ENCODE measurements around the gene FRMPD4. TPM values are rescaled to one million over a fixed set of nuclear protein-coding genes. Genes with fewer than 3 reads are reported as not detected.

FRMPD4 gene
- total RNA-seq, 1 donor from 2014 or later, result 2.8 TPM

DNA sequence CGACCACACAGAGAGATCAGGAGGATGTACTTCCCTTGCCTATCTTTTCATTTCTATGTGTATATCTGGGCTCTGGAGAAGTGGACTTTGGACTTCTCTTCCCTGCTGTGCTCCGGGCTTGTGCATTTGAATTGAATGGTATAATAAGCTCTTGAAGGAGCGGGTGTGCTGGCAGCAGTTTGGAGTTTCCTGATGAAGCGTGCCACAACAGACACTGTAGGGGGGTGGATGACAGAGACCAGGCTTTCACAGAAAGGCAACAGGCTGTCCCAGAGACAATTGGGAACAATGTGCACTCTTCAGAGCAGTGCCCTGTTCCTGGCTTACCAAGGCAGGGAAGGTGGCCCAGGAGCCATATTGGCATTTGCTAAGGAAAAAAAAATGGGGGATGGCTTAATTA, 170.1 kb downstream of the FRMPD4 start:
- Histone ChIP-seq H3K36me3 (no peaks in the 10 kb centered on the region), H3K27me3 (ENCODE audit: low read depth) (no peaks in the 10 kb centered on the region), H3K4me1 (no peaks in the 10 kb centered on the region), H3K4me3 (no peak overlapping the region), H3K27ac (replicated peaks) (no peak overlapping the region), H3K9me3 (replicated peaks) (no peaks in the 10 kb centered on the region)
- intact Hi-C loops (cut with micrococcal nuclease), result no loop called here
- TF ChIP-seq, protein P1, sequence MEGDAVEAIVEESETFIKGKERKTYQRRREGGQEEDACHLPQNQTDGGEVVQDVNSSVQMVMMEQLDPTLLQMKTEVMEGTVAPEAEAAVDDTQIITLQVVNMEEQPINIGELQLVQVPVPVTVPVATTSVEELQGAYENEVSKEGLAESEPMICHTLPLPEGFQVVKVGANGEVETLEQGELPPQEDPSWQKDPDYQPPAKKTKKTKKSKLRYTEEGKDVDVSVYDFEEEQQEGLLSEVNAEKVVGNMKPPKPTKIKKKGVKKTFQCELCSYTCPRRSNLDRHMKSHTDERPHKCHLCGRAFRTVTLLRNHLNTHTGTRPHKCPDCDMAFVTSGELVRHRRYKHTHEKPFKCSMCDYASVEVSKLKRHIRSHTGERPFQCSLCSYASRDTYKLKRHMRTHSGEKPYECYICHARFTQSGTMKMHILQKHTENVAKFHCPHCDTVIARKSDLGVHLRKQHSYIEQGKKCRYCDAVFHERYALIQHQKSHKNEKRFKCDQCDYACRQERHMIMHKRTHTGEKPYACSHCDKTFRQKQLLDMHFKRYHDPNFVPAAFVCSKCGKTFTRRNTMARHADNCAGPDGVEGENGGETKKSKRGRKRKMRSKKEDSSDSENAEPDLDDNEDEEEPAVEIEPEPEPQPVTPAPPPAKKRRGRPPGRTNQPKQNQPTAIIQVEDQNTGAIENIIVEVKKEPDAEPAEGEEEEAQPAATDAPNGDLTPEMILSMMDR (IDR thresholded peaks at IDR 0.05; ENCODE audit: borderline replicate concordance), result no peak
- peak; percentile 12 for DNase-seq

DNA sequence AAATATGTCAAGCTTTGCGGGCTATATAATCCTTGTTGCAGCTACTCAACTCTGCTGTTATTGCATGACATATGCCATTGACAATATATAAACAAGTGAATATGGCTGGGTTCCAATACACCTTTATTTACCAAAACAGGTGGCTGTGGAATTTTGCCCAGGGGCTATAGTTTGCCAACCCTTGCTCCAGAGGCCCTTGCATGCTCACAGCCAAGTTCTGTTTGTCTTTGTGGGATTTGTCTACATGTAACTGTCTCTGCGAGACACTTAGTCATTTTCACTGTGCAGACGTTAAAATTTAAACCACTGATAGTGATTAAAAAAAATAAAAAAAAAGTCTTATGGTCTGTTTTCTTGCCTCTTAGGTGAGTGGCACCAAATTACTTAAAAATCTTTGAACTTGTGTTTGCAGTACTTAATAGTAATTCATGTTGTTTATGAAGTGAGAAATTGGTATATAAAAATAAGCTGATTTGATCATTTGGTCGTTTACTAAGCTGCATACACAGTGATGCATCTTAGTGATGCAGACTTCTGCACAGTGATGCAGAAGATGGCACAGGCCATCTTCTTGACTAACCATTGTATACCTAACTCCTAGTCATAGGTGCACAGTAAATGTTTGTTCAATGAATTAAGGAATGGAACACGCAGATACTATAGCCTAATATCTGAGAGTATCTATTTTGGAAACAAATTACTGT, 170.9 kb downstream of the FRMPD4 start:
- Histone ChIP-seq H3K9me3 (replicated peaks) (no peaks in the 10 kb centered on the region), H3K36me3 (no peaks in the 10 kb centered on the region), H3K27ac (replicated peaks) (no peak overlapping the region), H3K27me3 (ENCODE audit: low read depth) (no peaks in the 10 kb centered on the region), H3K4me3 (no peak overlapping the region), H3K4me1 (no peaks in the 10 kb centered on the region)
- intact Hi-C loops (cut with micrococcal nuclease), result no loop called here
- TF ChIP-seq, protein P1 (IDR thresholded peaks at IDR 0.05; ENCODE audit: borderline replicate concordance), result no peak
- no peak for DNase-seq

DNA sequence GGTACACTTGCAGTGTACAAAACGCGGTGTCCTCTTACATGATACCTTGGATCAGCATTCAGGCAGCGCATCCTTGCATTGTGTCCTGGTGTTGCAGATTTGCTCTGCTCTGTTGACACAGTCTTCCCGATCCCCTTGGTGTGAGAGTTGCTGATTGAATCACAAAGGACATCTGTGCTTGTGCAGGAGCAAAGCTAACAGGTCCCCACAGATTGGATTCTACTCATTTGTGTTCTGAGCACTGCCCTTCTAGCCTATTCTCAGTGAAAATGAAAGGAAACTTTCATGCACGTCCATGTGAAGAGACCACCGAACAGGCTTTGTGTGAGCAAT, 171.4 kb downstream of the FRMPD4 start:
- H3K27ac ChIP-seq (replicated peaks), result no peak overlapping the region
- H3K27me3 ChIP-seq (ENCODE audit: low read depth), result no peaks in the 10 kb centered on the region
- TF ChIP-seq, protein P1 (IDR thresholded peaks at IDR 0.05; ENCODE audit: borderline replicate concordance), result no peak
- H3K36me3 ChIP-seq, result no peaks in the 10 kb centered on the region
- no peak for DNase-seq
- H3K4me1 ChIP-seq, result no peaks in the 10 kb centered on the region
- H3K9me3 ChIP-seq (replicated peaks), result no peaks in the 10 kb centered on the region
- intact Hi-C loops (cut with micrococcal nuclease), result no loop called here
- H3K4me3 ChIP-seq, result no peak overlapping the region

DNA sequence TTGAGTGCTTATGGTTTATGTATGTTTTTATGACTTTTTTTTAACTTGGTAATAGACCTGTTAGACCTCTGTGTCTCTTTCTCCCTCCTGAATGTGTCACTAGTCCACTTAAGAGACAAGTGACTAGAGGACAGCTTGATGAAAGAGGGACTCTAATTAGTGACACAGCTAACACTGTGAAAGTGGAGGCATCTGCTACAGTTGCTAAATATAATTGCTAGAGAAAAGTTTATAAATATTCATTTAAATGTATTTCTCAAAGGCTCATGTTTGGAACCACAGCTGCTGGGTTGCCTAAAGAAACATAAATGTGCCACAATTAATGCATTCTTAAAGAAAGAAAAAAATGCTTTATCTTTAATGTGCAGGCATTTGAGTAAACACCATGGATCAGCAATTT, 176.4 kb downstream of the FRMPD4 start:
- H3K27ac ChIP-seq (replicated peaks), result no peak overlapping the region
- no peak for DNase-seq
- intact Hi-C loops (cut with micrococcal nuclease), result no loop called here
- H3K36me3 ChIP-seq, result no peaks in the 10 kb centered on the region
- H3K4me3 ChIP-seq, result no peak overlapping the region
- H3K9me3 ChIP-seq (replicated peaks), result no peaks in the 10 kb centered on the region
- no peaks in the 10 kb centered on the region for H3K27me3 ChIP-seq (ENCODE audit: low read depth)
- TF ChIP-seq, protein P1 (IDR thresholded peaks at IDR 0.05; ENCODE audit: borderline replicate concordance), result no peak
- H3K4me1 ChIP-seq, result no peaks in the 10 kb centered on the region

DNA sequence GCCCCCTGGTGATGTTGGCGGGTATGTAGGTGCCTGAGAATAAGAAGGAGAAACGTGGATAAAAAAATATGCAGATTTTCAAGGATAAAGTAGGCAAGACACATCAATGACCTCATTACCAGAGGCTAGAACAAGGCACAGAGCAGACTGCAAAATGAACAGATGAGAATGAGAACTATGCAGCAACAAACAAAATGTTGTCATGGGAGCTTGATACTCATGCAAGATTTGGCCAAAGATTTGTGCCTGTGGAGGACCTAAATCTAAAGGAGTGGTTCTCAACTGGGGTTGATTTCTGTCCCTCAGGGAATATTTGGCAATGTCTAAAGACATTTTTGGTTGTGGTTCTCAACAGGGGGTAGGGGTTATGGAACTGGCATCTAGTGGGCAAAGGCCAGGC, 177.3 kb downstream of the FRMPD4 start:
- intact Hi-C loops (cut with micrococcal nuclease), result no loop called here
- no peaks in the 10 kb centered on the region for H3K27me3 ChIP-seq (ENCODE audit: low read depth)
- H3K9me3 ChIP-seq (replicated peaks), result no peaks in the 10 kb centered on the region
- no peak overlapping the region for H3K27ac ChIP-seq (replicated peaks)
- TF ChIP-seq, protein P1 (IDR thresholded peaks at IDR 0.05; ENCODE audit: borderline replicate concordance), result no peak
- no peak for DNase-seq
- H3K4me1 ChIP-seq, result no peaks in the 10 kb centered on the region
- H3K4me3 ChIP-seq, result no peak overlapping the region
- H3K36me3 ChIP-seq, result no peaks in the 10 kb centered on the region
